Left ventricle myocardium inferior (tissue), 1 donor: Measurements from ENCODE around the gene SLC26A2. TPM values are rescaled to one million over a fixed set of nuclear protein-coding genes. Genes with fewer than 3 reads are reported as not detected.

Experiments
- DNase-seq: peaks from one replicate; pipeline ENCODE4 v3.0.0-alpha.2; 2020
- H3K27ac ChIP-seq: fragments of 200-600 bp; replicated peaks from 2 replicates; pipeline ENCODE4 v1.8.0; 2021
- H3K27me3 ChIP-seq: fragments of 200-600 bp; 2 replicates; pipeline ENCODE4 v1.8.0; 2021; ENCODE audit warnings: low read depth
- H3K36me3 ChIP-seq: fragments of 200-600 bp; 2 replicates; pipeline ENCODE4 v1.8.0; 2021
- H3K4me1 ChIP-seq: fragments of 200-600 bp; 2 replicates; pipeline ENCODE4 v1.8.0; 2021
- H3K4me3 ChIP-seq: fragments of 200-600 bp; 2 replicates; pipeline ENCODE4 v1.8.0; 2021; ENCODE audit warnings: mild to moderate bottlenecking, moderate library complexity
- H3K9me3 ChIP-seq: fragments of 200-600 bp; replicated peaks from 2 replicates; pipeline ENCODE4 v1.8.0; 2021
- CTCF ChIP-seq: fragments of 200-600 bp; IDR thresholded peaks from 2 replicates; pipeline ENCODE4 v1.8.0; 2021; ENCODE audit warnings: antibody characterized with exemption, mild to moderate bottlenecking, borderline replicate concordance
- intact Hi-C: fragments of 100-400 bp; cut with micrococcal nuclease; formaldehyde crosslinking; loops from one replicate; pipeline ENCODE4 v1.11.0; 2022
- total RNA-seq: library from RNA; stranded (reverse); fragmentation: NEBNext Ultra II Directional; extraction: Animal tissue kit (Norgen Biotek cat#: 25700); gene quantifications from one replicate; pipeline ENCODE4 v1.2.1, GENCODE V29; 2021
- donor health status: DM: no; HTN: yes; CAD: no; lungs with severe emphysema.

The SLC26A2 gene
- total RNA-seq, 1 donor from 2014 or later, result 4.1 TPM

- intact Hi-C loops, result loop anchor here (10.0 kb wide), 1 partner anchor 161 kb away; no protein-coding TSS in a partner anchor
- Histone ChIP-seq H3K27me3 (no peaks in the 10 kb centered on the region), H3K9me3 (no peaks in the 10 kb centered on the region), H3K4me1 (peaks cover 29% of the 10 kb centered on the region), H3K36me3 (peaks cover 6% of the 10 kb centered on the region), H3K4me3 (no peak overlapping the region), H3K27ac (no peak overlapping the region)
- TF ChIP-seq CTCF, result no peak
- no peak for DNase-seq
Observed at GRCh38 chr5:149995385-149996204, 35.0 kb downstream of the SLC26A2 start.

- TF ChIP-seq CTCF, result no peak
- Histone ChIP-seq H3K27me3 (no peaks in the 10 kb centered on the region), H3K4me1 (peaks cover 35% of the 10 kb centered on the region), H3K4me3 (no peak overlapping the region), H3K9me3 (no peaks in the 10 kb centered on the region), H3K27ac (no peak overlapping the region), H3K36me3 (peaks cover 6% of the 10 kb centered on the region)
- intact Hi-C loops, result loop anchor here (10.0 kb wide), 1 partner anchor 162 kb away; no protein-coding TSS in a partner anchor
- DNase-seq, result no peak
Observed at GRCh38 chr5:149996205-149996890, 35.8 kb downstream of the SLC26A2 start.

- H3K4me1 ChIP-seq, result peaks cover 55% of the 10 kb centered on the region
- intact Hi-C loops, result loop anchor here (10.0 kb wide), 1 partner anchor 163 kb away; no protein-coding TSS in a partner anchor
- TF ChIP-seq CTCF, result no peak
Observed at GRCh38 chr5:149998281-149998680, 37.7 kb downstream of the SLC26A2 start.

GRCh38 chr5:149999359-149999758 is 38.8 kb downstream of the SLC26A2 start:
- H3K4me3 ChIP-seq, result peak overlapping the region; percentile 97
- no peaks in the 10 kb centered on the region for H3K9me3 ChIP-seq
- no peak for DNase-seq
- H3K27me3 ChIP-seq, result no peaks in the 10 kb centered on the region
- H3K36me3 ChIP-seq, result peaks cover 6% of the 10 kb centered on the region
- peaks cover 51% of the 10 kb centered on the region for H3K4me1 ChIP-seq
- TF ChIP-seq CTCF, result no peak
- intact Hi-C loops, result loop anchor here (10.0 kb wide), 1 partner anchor 165 kb away; no protein-coding TSS in a partner anchor
- peak overlapping the region; percentile 95 for H3K27ac ChIP-seq

More at GRCh38 chr5:149998281-149998680, 37.7 kb downstream of the SLC26A2 start:
- H3K36me3 ChIP-seq, result peaks cover 6% of the 10 kb centered on the region
- no peaks in the 10 kb centered on the region for H3K27me3 ChIP-seq
- no peak overlapping the region for H3K27ac ChIP-seq
- no peak for DNase-seq
- H3K9me3 ChIP-seq, result no peaks in the 10 kb centered on the region
- no peak overlapping the region for H3K4me3 ChIP-seq

- H3K36me3 ChIP-seq, result peaks cover 10% of the 10 kb centered on the region
- intact Hi-C loops, result loop anchor here (10.0 kb wide), 1 partner anchor 165 kb away; no protein-coding TSS in a partner anchor
- no peaks in the 10 kb centered on the region for H3K9me3 ChIP-seq
- no peaks in the 10 kb centered on the region for H3K27me3 ChIP-seq
- DNase-seq, result no peak
- peak overlapping the region; percentile 97 for H3K4me3 ChIP-seq
- peaks cover 50% of the 10 kb centered on the region for H3K4me1 ChIP-seq
- peak overlapping the region; percentile 95 for H3K27ac ChIP-seq
- TF ChIP-seq CTCF, result no peak
Observed at GRCh38 chr5:149999866-150000255, 39.3 kb downstream of the SLC26A2 start.
